Measurements from ENCODE around the gene MESP1. TPM values are rescaled to one million over a fixed set of nuclear protein-coding genes. Genes with fewer than 3 reads are reported as not detected.

The MESP1 gene
- total RNA-seq, 1 donor from 2014 or later = 0.44 TPM

DNA sequence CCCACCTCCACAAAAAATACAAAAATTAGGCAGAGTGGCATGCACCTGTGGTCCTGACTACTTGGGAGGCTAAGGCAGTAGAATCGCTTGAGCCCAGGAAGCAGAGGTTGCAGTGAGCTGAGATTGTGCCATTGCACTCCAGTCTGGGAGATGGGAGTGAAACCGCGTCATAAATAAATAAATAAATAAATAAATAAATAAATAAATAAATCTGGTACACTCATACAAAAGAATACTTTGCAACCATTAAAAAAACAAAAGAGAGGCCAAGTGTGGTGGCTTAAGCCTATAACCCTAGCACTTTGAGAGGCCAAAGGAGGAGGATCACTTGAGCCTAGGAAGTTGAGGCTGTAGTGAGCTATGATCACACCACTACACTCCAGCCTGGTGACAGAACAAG, 28.0 kb downstream of the MESP1 start:
- ATAC-seq = no peak

DNA sequence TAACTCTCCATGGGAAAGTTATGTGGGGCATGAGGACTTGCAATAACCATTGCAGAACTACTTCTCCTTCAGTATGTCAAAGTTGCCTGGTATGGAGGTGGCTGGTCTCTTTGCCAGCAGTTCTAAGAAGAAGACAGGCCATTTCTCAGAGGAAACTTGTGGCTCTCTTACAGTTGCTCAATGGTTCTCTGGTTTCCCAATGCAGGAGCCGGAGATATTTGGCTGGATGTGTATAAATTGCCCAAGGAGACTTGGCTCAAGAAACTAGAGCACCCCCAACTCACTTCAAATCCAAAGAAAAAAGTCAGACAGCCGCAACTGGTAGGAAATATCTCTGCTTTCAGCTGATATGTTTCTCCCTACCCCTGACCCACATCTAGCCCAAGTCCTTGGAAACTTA, 36.3 kb downstream of the MESP1 start:
- ATAC-seq = no peak

- ATAC-seq = no peak
These were observed 43.5 kb downstream of the MESP1 start for GRCh38 chr15:89707577-89707976.

DNA sequence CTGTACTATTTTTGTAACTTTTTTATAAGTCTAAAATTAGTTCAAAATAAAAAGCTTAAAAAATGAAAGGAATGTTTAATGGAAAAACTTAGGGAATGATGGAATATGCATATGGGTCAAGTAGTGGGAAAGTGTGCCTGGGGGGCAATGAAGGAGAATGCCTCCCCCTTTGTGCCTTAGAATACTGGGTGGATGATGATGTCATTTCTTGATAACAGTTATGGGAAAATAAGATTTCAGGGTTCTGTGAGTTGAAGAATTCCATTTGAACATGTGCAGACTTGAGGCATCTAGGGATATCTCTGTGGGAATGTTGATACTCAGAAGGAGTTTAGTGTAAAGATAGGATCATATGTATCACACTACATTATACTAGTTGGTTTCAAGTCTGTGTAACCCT, 46.6 kb downstream of the MESP1 start:
- no peak for ATAC-seq

Other genes with a start within 250 kb of the MESP1 start
- gene TICRR, start 175.8 kb downstream of the MESP1 start, total RNA-seq = 17.0 TPM
- 0.60 TPM for gene KIF7, start 95.8 kb downstream of the MESP1 start, total RNA-seq
- 0.32 TPM for gene PLIN1, start 71.9 kb downstream of the MESP1 start, total RNA-seq
- 3.5 TPM for gene PEX11A, start 60.5 kb downstream of the MESP1 start, total RNA-seq
- gene WDR93, start 60.4 kb downstream of the MESP1 start, total RNA-seq = not detected
- 0.40 TPM for gene MESP2, start 25.1 kb upstream of the MESP1 start, total RNA-seq
- gene ANPEP, start 63.6 kb upstream of the MESP1 start, total RNA-seq = 3.1 TPM
- gene AP3S2, start 142.7 kb upstream of the MESP1 start, total RNA-seq = 20.6 TPM
- gene ARPIN, start 161.7 kb upstream of the MESP1 start, total RNA-seq = 17.5 TPM